GM19395 (cell line): ENCODE data around the gene SI.
"Not testable (repeated sequence)": the region's sequence is repeated elsewhere in the genome, so short reads cannot be mapped to it uniquely, and the experiment has no call there.

Experiments used
- ATAC-seq: cut with Tn5 transposase; IDR thresholded peaks from one replicate; pipeline ENCODE4 v1.9.1; 2021; ENCODE audit warnings: mild to moderate bottlenecking, moderate library complexity; ENCODE audit not compliant: unreplicated experiment

Gene SI

DNA sequence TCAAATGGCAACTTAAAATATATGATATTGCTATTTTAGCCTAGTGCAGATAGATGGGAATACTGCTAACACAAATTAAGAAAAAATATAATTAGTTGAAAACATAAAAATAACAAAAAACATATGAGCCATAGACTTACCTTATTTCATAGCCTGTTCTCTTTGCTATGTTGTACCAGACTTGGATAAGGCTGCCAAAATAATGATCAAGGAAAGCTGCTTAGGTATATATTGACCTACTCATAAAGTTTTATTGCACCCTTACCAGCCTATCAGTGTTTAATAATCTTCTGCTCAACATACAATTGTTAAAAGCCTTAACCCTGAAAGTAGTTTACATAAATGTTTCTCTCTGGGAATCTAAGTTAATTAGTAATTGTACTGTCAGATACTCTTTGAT lies at the start of gene SI:
Gene SI, minus strand, starts transcription at position 204 of the 400 bp plus-strand sequence. CDS start 2,484 bp downstream, outside the sequence.
- ATAC-seq, result no peak

DNA sequence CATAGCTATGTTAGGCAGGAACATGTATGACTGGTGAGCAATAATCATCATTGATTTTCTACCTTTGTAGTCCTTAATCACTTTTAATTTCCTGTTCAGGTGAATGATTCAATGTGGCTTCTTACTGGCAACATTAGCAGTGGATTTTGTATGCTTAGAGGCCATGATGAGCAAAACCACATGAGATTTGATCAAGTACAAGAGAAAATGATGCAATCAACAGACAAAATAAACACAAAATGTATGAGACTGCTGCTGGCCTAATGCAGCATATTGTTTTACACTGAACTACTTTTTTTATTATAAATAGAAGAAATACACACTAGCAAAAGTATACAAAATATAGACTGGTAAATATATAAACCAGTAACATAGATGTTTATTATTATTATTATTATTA lies 47.5 kb upstream of the SI start:
- no peak for ATAC-seq

DNA sequence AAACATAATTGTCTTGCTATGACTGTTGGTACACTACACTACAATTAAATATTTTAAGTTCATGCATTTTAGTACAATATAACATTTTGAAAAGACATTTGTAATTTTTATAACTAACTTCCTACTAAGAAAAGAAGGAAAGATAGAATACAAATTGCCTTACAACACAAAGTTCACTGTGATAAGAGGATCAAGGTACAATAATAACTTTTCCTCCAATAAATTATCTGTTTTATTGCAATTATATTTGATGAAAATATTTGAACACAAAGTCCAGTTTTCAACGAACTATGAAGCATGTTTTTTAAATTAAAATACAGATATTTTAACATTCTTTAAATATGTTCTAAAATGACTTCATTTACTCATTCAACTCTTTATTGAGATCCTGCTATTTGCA lies 33.1 kb upstream of the SI start:
- no peak for ATAC-seq

DNA sequence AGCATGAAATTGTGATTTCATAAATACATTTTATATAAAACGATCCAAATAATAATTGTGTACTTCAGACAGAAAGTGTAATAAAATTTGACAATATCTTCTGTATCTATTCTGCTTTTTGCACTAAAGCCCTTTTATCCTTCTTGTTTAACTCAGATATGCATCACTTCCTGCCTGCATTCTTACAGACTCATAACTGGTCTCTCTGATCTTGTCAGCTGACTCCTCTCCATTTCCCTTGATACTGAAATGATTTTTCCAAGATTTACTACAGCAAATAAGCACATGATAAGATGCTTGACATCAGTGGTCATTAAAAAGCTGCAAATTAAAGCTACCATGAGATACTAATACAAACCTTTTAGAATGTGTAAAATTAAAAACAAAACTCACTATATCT lies 25.3 kb upstream of the SI start:
- ATAC-seq, result no peak

DNA sequence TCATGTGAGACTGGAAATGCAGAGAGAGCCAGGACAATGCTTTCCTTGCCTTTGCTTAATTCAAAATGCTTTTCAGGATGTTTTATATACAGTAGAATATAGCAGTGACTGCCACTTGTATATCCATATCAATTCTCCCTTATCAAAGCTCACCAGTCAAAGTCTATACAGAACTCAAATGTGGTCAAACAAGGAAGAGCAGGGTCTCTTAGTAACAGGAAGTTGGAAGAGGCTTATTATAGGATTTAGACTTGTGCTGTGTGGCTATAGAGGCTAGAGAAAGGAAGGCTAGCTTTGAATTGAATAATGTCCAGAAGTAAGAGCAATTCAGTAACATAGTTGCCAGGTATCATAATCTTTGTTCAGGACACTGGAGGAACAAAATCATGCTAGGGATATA lies 4.4 kb upstream of the SI start:
- ATAC-seq, result no peak

DNA sequence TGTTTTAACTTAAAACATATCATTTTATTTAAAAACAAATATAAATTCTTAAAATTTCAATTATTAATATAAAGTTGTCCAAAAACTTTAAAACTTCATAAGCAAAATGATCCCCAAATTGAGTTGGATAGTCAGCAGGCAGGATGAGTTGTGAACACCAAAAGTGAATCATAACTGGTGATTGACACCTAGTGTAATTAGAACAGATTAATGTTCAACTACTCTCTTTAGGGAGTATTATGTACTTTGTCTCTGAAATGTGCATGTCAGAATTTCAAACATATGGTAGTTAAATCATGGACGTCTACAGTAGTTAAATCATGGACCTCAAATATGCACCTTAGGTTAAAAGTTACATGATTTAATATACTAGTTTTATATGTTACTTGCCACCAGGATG lies 2.9 kb upstream of the SI start:
- ATAC-seq, result no peak

DNA sequence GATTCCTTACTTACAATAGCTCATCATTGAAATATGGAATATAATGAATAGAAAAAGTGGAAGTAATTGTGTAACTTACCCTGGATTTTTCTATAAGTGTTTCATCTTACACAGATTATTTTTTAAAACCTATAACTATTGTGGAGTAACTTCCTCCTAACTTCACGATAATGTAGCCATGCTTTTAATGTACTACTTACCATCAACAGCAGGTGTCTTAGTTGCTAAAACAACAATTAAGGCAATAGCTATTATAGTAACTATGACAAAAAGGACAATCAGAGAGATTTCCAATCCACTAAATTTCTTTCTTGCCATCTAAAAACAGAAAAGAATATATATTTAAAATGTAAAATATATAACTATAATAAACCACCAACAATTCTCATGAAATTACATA lies 2.6 kb downstream of the SI start:
- ATAC-seq, result no peak

DNA sequence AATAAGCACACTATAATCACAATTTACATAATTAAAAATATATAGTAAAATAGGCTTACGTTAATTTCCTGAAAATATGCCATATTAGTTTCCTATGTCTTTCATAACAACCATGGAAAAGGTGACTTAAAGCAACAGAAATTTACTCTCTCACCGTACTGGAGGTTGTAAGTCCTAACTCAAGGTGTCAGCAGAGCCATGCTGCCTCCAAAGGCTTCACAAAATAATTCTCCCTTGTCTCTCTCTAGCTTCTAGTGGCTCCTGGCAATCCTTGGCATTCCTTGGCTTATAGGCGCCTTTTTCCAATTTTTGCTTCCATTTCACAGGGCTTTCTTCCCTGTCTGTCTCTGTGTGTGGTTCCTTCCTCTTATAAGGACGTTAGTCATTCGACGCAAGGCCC lies 7.6 kb downstream of the SI start:
- ATAC-seq, result no peak

DNA sequence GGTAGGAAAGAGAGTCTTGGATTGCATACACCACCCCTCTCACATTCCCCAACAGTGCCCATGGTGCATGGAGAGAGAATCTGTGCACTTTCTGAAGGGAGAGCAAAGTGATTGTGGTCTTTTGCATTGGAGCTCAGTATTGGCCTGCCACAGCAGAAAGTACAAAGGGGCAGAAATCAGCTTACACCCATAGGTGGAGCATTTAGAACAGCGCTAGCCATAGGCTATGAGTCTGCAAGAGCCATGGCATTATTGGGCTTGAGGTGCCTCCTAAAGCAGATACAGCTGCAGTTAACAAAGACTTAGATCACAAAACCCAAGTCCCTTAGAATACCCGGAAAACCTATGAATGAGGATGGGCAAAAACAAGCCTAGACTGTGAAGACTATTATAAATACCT lies 21.8 kb downstream of the SI start:
- no peak for ATAC-seq

DNA sequence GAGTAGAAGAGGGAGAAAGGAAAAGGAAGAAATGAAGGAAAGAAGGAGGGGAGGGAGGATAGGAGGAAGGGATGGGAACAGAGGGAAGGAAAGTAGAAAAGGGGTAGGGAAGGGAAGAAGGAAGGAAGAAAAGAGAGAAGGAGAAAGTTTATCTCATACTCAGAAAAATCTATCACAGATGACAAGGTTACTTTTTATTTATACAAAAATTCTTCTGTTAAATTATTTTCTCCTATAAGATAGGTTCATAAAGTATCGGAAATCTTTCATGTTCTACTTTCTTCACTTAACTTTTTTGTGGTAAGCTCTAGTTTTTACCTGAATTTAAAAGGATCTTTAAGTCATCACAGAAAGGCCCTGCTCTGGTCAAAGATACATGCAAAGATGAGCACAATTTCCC lies 38.1 kb downstream of the SI start:
- no peak for ATAC-seq

DNA sequence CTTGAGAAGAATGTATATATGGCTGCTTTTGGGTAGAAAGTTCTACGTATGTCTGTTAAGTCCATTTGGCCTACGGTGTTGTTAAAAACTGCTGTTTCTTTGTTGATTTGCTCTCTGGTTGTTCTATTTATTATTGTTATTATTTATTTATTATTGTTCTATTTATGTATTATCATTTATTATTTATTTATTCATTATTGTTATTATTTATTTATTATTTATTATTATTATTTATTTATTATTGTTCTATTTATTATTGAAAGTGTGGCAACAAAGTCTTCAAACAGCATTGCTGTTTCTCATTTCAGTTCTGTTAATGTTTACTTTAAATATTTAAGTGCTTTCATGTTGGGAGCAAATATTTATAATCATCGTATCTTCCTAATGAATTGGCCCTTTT lies 66.7 kb downstream of the SI start:
- no peak for ATAC-seq

DNA sequence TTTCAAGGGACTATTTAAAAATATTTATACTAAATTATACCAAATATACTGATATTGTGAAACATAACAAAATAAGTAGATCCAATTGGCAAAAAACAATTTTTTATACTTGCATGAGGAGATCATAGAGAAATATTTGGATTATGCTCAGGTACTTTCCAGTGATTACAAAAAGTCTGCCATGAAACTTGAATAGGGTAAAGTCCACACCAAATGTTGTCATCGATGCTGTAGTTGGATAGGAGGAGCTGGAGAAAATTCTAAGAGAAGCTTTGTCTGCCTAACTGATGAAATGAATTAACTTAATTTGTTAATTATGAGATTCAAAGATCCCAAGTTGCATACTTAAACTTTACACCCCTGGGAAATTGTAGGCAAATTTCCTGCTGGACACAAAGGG lies 93.3 kb downstream of the SI start:
- ATAC-seq, result no peak

DNA sequence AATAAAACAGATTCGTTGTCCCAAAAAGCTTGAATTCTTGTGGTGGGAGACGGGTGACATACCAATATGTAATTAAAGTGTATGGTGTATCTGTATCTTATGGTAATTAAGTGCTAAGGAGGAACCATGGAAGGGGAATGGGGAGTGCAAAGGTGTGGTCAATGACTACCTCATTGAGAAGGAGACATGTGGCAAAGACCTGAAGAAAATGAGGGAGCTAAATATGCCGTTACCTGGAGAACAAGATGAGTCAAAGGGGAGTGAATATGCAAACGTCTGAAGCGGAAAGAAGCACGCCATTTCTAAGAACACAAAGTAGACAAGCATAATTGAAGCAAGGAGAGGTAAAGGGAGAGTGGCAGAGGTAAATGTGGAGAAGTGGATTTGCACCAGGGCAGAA lies 115.7 kb downstream of the SI start:
- no peak for ATAC-seq

DNA sequence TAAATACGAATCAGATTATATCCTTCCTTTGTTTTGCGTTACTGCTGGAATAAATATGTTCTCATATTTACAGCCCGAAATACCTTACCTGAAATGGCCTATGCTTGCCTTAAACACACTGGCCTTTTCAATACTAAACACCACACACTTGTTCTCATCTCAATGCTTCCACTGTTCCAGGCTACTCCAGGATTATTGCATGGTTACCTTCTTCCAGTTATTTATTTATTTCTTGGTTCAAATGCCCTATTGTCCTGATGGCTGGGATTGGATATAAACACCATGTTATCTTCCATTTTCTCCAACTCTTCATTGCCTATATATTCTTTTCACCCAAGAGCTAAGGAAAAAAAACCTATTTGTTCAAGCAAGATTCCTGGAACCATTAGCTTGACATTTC lies 125.3 kb downstream of the SI start:
- no peak for ATAC-seq

DNA sequence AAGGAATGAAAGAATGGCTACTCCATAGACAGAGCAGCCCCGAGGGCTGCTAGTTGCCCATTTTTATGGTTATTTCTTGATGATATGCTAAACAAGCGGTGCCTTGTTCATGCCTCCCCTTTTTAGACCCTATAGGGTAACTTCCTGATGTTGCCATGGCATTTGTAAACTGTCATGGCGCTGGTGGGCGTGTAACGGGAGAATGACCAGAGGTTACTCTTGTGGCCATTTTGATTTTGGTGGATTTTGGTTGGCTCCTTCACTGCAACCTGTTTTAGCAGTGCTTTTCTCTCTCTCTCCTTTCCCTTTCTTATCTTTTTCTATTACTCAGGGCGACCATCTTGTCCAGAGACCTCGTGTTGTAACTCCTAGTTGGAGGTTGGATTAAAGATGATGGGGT lies 126.9 kb downstream of the SI start:
- ATAC-seq, result not testable (repeated sequence)

DNA sequence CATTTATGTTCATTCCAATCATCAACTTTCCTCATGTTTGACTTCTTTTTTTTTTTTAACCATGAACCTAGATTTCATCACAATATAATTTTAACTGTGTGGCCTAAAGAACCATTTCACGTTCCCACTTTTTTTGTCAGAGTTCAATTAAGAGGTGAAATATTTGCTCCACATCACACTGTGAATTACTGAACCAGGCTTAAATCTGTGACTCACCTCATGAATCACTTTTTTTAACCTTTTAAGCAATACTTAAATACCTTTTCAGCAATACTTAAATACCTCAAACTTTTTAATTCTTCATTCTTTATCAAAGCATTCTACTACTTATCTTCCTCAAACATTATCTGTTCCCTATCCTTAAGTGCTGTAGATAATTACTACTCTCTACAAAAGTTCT lies 137.6 kb downstream of the SI start:
- ATAC-seq, result no peak

DNA sequence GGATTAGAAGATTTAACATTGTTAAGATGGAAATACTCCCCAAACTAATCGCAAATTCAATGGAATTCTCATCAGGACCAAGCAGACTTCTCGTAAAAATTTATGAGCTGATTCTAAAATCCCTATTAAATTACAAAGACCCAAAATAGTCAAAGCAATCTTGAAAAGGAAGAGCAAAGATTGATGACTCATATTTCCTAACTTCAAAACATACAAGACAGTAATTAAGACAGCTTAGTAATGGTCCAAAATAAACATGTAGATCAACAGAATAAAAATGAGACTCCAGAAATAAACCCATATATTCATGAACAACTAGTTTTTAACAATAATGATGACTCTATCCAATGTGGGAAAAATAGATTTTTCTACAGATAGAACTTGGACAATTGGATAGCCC lies 148.7 kb downstream of the SI start:
- no peak for ATAC-seq
